GM12878 (cell line): Measurements from ENCODE around the gene ZFYVE19.

ENCODE experiments used
- CTCF ChIP-seq, 3 experiments: IDR thresholded peaks in 2 of 3; conservative IDR thresholded peaks in 1 of 3; 2 replicates each; pipeline ENCODE4 v1.5.1; 2011; ENCODE audit warnings: low read depth in 3 of 3, low read length in 3 of 3, mild to moderate bottlenecking in 3 of 3, control low read depth in 2 of 3, moderate library complexity in 2 of 3, inconsistent platforms in 1 of 3, mixed read lengths in 1 of 3; ENCODE audit not compliant: control insufficient read depth in 2 of 3, insufficient read depth in 1 of 3; ENCODE audit errors: extremely low read depth in 1 of 3
- EZH2 ChIP-seq: IDR thresholded peaks from 2 replicates; pipeline ENCODE4 v1.6.1; 2012; ENCODE audit warnings: low read depth, mild to moderate bottlenecking, control low read depth, inconsistent platforms, low read length, borderline replicate concordance; ENCODE audit not compliant: control insufficient read depth
- YY1 ChIP-seq: IDR thresholded peaks from 2 replicates; pipeline ENCODE4 v1.6.1; 2011; ENCODE audit warnings: low read depth, mild to moderate bottlenecking, low read length
- ZBED1 ChIP-seq: IDR thresholded peaks from 2 replicates; pipeline ENCODE4 v1.6.1; 2016; ENCODE audit warnings: borderline replicate concordance
- TF ChIP-seq, protein P1 (sequence below): fragments of 450-650 bp; IDR thresholded peaks from 2 replicates; pipeline ENCODE4 v1.6.1; 2014; ENCODE audit warnings: mild to moderate bottlenecking

DNA sequence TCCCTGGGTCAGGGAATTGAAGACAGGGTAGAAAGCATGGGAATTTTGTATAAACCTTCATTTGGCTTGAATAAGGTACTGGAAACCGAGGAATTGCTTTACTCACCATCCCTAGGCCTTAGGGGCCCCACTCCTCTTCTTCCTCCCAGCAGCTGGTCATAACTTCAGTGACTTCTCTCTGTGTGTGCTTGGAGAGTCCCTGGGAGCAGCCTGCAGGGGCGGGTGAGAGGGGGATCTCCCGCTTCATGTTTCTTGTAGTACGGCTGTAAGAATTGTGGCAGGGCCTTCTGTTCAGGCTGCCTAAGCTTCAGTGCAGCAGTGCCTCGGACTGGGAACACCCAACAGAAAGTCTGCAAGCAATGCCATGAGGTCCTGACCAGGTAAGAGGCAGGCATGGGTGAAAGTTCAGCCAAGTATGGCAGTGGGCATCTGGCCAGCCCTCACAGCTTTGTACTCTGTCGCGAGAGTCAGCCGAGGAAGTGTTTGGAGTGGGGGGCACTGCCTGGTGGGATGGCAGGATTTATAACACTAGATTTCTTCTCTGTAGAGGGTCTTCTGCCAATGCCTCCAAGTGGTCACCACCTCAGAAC lies 2.1 kb downstream of the ZFYVE19 start:
- TF ChIP-seq CTCF (IDR thresholded peaks at IDR 0.05 in 2 of 3, conservative IDR thresholded peaks at IDR 0.05 in 1 of 3; ENCODE audit: control insufficient read depth in 2 of 3, extremely low read depth in 1 of 3, insufficient read depth in 1 of 3, low read depth in 3 of 3, low read length in 3 of 3) (no peak), YY1 (no peak), ZBED1 (no peak), EZH2 (no peak)
- TF ChIP-seq, protein P1, sequence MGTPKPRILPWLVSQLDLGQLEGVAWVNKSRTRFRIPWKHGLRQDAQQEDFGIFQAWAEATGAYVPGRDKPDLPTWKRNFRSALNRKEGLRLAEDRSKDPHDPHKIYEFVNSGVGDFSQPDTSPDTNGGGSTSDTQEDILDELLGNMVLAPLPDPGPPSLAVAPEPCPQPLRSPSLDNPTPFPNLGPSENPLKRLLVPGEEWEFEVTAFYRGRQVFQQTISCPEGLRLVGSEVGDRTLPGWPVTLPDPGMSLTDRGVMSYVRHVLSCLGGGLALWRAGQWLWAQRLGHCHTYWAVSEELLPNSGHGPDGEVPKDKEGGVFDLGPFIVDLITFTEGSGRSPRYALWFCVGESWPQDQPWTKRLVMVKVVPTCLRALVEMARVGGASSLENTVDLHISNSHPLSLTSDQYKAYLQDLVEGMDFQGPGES = no peak
